Glomerular visceral epithelial cell (primary cell): Measurements from ENCODE around the gene SERAC1.

ENCODE experiments used
- DNase-seq: peaks from one replicate; pipeline ENCODE4 v3.0.0-alpha.2; 2016; ENCODE audit errors: extremely low spot score

Gene SERAC1

GRCh38 chr6:158080849-158081656, 87.0 kb downstream of the SERAC1 start:
- DNase-seq: no peak

GRCh38 chr6:158078320-158078719, 89.7 kb downstream of the SERAC1 start:
- no peak for DNase-seq

DNA sequence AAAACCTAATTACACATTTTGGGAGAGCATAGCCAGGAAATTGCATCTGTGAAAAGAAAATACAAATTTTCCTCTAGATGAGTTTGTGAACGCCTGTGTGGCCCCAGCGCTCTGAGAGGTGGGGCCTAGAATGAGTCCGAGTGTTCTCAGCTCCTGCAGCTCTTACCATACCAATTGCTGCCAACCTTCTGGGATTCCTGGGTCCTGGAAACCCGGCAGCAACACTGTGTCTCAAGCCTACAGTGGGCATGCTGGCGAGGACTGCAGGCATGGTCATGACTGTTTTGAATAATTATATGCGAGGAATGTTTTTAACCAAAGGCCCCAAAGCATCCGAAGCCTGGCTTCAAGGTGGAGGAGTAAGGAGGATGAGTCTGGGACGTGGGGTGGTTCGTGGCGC, 90.4 kb downstream of the SERAC1 start:
- no peak for DNase-seq

- DNase-seq: no peak
Measured at GRCh38 chr6:158076548-158076947, 91.5 kb downstream of the SERAC1 start.

GRCh38 chr6:158073776-158074175, 94.3 kb downstream of the SERAC1 start:
- no peak for DNase-seq

DNA sequence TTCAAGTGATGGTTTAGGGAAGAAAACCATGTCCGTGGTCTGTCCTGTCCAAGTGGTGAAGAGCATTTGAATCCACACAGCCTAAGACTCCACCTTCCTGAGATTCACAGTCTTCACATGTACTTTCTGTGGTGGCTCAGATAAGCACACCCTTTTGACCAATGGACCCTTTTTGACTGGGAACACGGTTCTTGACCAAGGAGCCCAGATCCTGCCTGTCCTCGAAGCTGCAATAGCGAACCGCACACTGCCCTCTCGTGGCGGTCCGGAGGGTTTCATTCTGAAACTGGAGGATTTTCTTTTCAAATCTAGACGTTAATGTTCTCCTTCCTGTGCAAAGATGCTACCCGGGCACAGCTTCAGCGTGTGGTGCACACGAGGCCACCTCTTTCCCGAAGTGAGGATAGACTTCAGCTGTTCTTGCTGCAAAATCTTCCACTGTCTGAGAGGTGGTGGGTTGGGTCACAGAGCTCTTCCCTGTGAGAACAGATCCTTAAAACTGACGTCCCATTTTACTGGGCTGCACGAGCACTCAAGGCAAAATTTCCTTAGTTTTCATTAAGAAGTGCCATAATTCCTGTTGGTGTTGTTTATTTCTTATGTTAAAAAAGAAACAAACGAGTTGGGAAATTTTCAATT, 95.9 kb downstream of the SERAC1 start:
- peak; percentile 81 for DNase-seq

- no peak for DNase-seq
Measured at GRCh38 chr6:158071121-158072082, 96.7 kb downstream of the SERAC1 start.

- no peak for DNase-seq
Measured at GRCh38 chr6:158070513-158070912, 97.5 kb downstream of the SERAC1 start.

DNA sequence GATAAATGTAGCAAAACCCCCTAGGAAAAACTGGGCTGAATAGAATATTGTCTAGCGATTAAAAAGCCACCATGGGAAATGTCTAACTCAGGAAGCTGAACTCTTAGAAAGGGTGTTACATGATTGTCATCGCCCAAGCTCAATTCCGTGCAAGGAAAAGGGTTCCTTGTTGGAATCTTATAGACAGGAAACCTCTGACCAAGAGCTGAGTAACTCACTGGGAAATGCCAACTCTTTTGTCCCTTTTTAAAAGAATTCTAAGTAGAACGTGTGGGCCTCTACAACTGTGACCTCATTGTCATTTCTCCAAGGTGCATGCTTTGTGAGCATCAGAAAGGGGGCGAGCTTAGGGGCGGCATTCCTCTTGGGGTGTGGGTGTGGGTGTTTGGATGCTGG, 98.3 kb downstream of the SERAC1 start:
- DNase-seq: no peak

GRCh38 chr6:158068893-158069799, 98.9 kb downstream of the SERAC1 start:
- DNase-seq: peak; percentile 84

GRCh38 chr6:158068156-158068892, 99.7 kb downstream of the SERAC1 start:
- no peak for DNase-seq

DNA sequence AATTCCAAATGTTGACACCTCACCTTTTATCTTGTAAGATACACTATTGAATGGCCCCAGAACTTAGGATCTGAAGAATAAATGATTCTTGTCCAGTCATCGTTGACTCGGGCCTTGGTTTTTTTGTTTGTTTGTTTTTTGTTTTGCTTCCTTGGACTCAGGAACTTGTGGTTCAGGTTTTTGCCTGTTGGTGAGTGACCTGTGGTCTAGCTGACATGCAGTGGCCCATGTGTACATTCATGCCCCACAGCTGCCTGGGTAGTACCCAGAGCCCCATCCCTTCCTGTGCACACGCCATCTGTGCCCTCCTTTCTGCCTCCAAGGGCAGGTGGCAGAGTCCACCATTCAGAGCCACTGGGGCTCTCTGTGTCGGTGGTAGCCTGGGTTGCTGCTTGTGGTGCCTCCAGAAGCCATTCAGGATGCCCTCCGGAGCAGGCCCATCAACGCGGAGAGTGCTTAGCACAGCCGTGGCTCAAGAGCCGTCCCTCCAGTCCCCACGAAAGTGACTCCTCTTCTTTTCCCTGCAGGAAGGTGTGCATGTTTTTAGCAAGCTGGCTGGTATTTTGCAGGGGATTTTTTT, 100.5 kb downstream of the SERAC1 start:
- DNase-seq: no peak

DNA sequence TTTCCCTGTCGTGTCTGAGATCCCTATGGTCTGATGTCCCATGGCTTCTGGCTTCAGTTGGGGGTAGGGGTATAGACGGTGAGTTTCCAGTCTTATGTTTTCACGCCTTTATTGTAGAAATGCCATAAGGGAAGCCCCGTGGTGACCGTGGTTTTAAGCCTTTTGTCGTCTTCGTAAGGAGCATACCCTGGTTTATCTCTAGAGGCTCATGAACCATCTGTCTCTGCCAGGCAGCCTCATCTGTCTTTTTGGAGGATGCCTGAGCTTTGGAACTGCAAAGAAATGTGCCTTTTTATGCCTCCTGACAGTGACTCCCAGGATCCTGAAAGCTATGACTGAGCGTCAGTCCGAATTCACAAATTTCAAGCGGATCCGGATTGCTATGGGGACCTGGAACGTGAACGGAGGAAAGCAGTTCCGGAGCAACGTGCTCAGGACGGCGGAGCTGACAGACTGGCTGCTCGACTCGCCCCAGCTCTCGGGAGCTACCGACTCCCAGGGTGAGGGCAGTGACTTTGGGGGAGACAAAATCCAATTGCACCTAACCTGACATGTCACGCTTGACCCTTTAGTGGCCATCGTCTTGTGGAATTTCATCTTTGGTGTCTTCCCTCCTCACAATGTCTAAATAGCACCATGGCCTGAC, 101.8 kb downstream of the SERAC1 start:
- no peak for DNase-seq

- DNase-seq: no peak
Measured at GRCh38 chr6:158064725-158065251, 103.3 kb downstream of the SERAC1 start.

DNA sequence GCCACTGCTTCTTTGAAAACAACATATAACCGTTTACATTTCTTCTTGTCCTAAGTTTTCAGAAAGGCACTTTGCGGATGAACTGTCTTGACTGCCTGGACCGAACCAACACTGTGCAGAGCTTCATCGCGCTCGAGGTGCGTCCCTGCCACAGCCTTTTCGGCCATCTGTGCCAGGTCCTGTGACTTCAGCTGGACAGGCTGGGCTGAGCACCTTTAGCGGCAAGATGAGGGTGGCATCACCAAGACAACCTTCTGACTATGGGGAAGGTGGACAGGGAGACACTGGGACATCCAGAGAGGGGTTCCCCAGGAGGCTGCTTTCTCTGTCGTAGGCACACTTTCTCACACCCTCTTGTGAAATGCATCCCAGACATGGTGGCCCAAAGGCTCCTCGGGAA, 104.3 kb downstream of the SERAC1 start:
- DNase-seq: no peak

- no peak for DNase-seq
Measured at GRCh38 chr6:158061709-158062461, 106.2 kb downstream of the SERAC1 start.

- DNase-seq: no peak
Measured at GRCh38 chr6:158061361-158061708, 106.7 kb downstream of the SERAC1 start.

DNA sequence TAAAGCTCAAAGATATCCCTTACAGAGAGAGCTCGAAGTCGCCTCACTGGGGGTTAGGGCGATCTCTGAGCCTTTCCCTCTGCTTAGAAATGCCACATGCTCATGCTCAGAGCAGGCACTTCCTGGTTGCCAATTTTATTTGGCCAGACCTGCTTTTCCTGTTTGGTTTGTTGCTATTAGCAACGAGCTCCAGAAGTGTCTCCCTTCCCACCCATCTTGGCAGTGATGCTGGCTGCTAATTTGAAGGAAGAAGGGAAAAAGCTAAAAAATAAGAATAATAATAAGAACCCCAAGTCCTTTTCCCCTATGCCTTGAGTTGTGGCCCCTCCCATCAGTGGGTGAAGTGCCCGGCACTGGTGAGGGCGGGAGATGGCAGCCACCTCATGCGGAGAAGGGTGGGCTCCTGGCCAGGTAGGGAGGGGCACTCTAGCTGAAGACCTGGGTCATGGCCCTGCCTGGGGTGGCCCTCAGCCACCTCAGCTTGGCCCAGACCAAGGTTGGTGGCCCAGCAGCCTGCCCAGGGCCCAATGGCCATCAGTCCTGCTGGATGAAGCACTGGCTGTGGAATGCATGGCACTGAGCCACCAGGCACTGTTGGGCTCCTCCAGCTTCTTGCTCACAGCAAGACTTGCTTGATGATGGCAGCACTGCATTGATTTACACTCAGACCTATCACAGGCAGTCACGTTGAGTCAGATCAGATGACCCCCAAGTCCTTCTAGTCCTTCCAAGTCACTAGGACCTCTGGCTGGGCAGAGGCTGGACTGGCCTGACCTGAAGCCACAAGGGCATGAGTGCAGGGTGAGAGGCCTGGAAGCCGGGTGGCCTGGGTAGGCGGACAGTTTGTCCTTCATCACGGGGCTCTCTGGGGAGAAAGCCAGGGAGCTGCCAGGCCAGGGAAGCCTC, 107.4 kb downstream of the SERAC1 start:
- DNase-seq: peak; percentile 86
